GM23338 (cell line): Measurements from ENCODE around the gene SORCS2. TPM values are rescaled to one million over a fixed set of nuclear protein-coding genes. Genes with fewer than 3 reads are reported as not detected.

Experiments
- ATAC-seq: fragments of 200-7000 bp; cut with Tn5 transposase; 3 replicates; pipeline ENCODE4 v1.9.1; 2020
- DNase-seq: peaks from one replicate; pipeline ENCODE4 v3.0.0-alpha.2; 2015; ENCODE audit warnings: low spot score
- H2AFZ ChIP-seq: fragments of 200-600 bp; sonication (generic); 2 replicates; pipeline ENCODE4 v1.8.0; 2016; ENCODE audit warnings: antibody characterized with exemption, mild to moderate bottlenecking, moderate library complexity
- H3F3A ChIP-seq: fragments of 200-600 bp; sonication (generic); replicated peaks from 2 replicates; pipeline ENCODE4 v1.8.0; 2017; ENCODE audit warnings: antibody characterized with exemption, mixed run types, low read depth
- H3K27ac ChIP-seq: fragments of 200-600 bp; sonication (generic); 2 replicates; pipeline ENCODE4 v1.6.1; 2016; ENCODE audit warnings: low read depth
- H3K27me3 ChIP-seq: fragments of 200-600 bp; sonication (generic); 2 replicates; pipeline ENCODE4 v1.8.0; 2016; ENCODE audit warnings: mild to moderate bottlenecking, mixed run types, moderate library complexity; ENCODE audit not compliant: insufficient read depth
- H3K36me3 ChIP-seq: fragments of 200-600 bp; sonication (generic); 2 replicates; pipeline ENCODE4 v1.8.0; 2016; ENCODE audit warnings: mild to moderate bottlenecking; ENCODE audit not compliant: insufficient read depth
- H3K4me1 ChIP-seq: fragments of 200-600 bp; sonication (generic); 2 replicates; pipeline ENCODE4 v1.8.0; 2016; ENCODE audit warnings: mild to moderate bottlenecking, moderate library complexity; ENCODE audit not compliant: insufficient read depth
- H3K4me2 ChIP-seq: fragments of 200-600 bp; sonication (generic); 2 replicates; pipeline ENCODE4 v1.7.1; 2017; ENCODE audit warnings: mixed run types
- H3K4me3 ChIP-seq: fragments of 200-600 bp; sonication (generic); 2 replicates; pipeline ENCODE4 v1.6.1; 2016; ENCODE audit warnings: mixed run types
- H3K79me2 ChIP-seq: fragments of 200-600 bp; sonication (generic); replicated peaks from 2 replicates; pipeline ENCODE4 v1.8.0; 2017; ENCODE audit warnings: mild to moderate bottlenecking; ENCODE audit not compliant: insufficient read depth
- H3K9me2 ChIP-seq: fragments of 200-600 bp; sonication (generic); 2 replicates; pipeline ENCODE4 v1.8.0; 2017; ENCODE audit not compliant: insufficient read depth
- H4K20me1 ChIP-seq: fragments of 200-600 bp; sonication (generic); replicated peaks from 2 replicates; pipeline ENCODE4 v1.8.0; 2017; ENCODE audit warnings: mild to moderate bottlenecking; ENCODE audit not compliant: insufficient read depth
- H3K27ac Mint-ChIP-seq: 2 replicates; pipeline ENCODE4 v1.8.0; 2020; ENCODE audit warnings: inconsistent platforms, mild to moderate bottlenecking, moderate library complexity, mixed read lengths
- H3K27me3 Mint-ChIP-seq: 3 replicates; pipeline ENCODE4 v1.8.0; 2022; ENCODE audit warnings: low read depth, mild to moderate bottlenecking, moderate library complexity, mixed read lengths, inconsistent platforms; ENCODE audit not compliant: insufficient read depth, poor library complexity
- H3K36me3 Mint-ChIP-seq: 3 replicates; pipeline ENCODE4 v1.8.0; 2021; ENCODE audit warnings: low read depth, mild to moderate bottlenecking, inconsistent platforms, moderate library complexity, mixed read lengths
- H3K4me1 Mint-ChIP-seq: 3 replicates; pipeline ENCODE4 v1.8.0; 2020; ENCODE audit warnings: mild to moderate bottlenecking, inconsistent platforms, mixed read lengths
- H3K4me3 Mint-ChIP-seq: 3 replicates; pipeline ENCODE4 v1.8.0; 2021; ENCODE audit warnings: moderate library complexity, mild to moderate bottlenecking, inconsistent platforms, mixed read lengths
- H3K9me3 Mint-ChIP-seq: 3 replicates; pipeline ENCODE4 v1.8.0; 2020; ENCODE audit warnings: moderate library complexity, mild to moderate bottlenecking, inconsistent platforms, mixed read lengths
- CREB1 ChIP-seq: fragments of 250-450 bp; sonication (Bioruptor Pico); IDR thresholded peaks from 2 replicates; pipeline ENCODE4 v1.5.0; 2020; ENCODE audit warnings: low read depth, mild to moderate bottlenecking, moderate library complexity
- CTCF ChIP-seq, 2 experiments: fragments of 200-600 bp in 1 of 2; sonication (generic) in 1 of 2; conservative IDR thresholded peaks; 2 replicates each; pipeline versions ENCODE4 v1.5.1 to v1.6.1; 2016 to 2017; ENCODE audit warnings: antibody characterized with exemption in 2 of 2, low read depth in 2 of 2, mild to moderate bottlenecking in 2 of 2, moderate library complexity in 1 of 2
- ETS1 ChIP-seq: IDR thresholded peaks from 2 replicates; pipeline ENCODE4 v1.6.1; 2016; ENCODE audit warnings: antibody characterized with exemption
- EZH2 ChIP-seq: fragments of 200-600 bp; sonication (generic); IDR thresholded peaks from one replicate; pipeline ENCODE4 v1.8.0; 2017; ENCODE audit warnings: antibody characterized with exemption, mild to moderate bottlenecking, low read depth; ENCODE audit not compliant: unreplicated experiment
- EZH2phosphoT487 ChIP-seq: fragments of 200-600 bp; sonication (generic); IDR thresholded peaks from one replicate; pipeline ENCODE4 v1.8.1; 2018; ENCODE audit warnings: antibody characterized with exemption; ENCODE audit not compliant: unreplicated experiment
- JUNB ChIP-seq: IDR thresholded peaks from one replicate; pipeline ENCODE4 v1.6.1; 2016; ENCODE audit warnings: antibody characterized with exemption; ENCODE audit not compliant: unreplicated experiment
- NANOG ChIP-seq: IDR thresholded peaks from 2 replicates; pipeline ENCODE4 v1.6.1; 2016; ENCODE audit warnings: antibody characterized with exemption, borderline replicate concordance
- POLR2AphosphoS5 ChIP-seq: IDR thresholded peaks from 2 replicates; pipeline ENCODE4 v1.6.1; 2016; ENCODE audit warnings: antibody characterized with exemption, low read depth
- REST ChIP-seq: IDR thresholded peaks from one replicate; pipeline ENCODE4 v1.6.1; 2018; ENCODE audit warnings: antibody characterized with exemption; ENCODE audit not compliant: unreplicated experiment
- STAT1 ChIP-seq: IDR thresholded peaks from one replicate; pipeline ENCODE4 v1.6.1; 2016; ENCODE audit warnings: antibody characterized with exemption; ENCODE audit not compliant: unreplicated experiment
- ZNF114 ChIP-seq: fragments of 250-450 bp; sonication (Bioruptor Pico); IDR thresholded peaks from 2 replicates; pipeline ENCODE4 v1.5.0; 2020; ENCODE audit warnings: mild to moderate bottlenecking, moderate library complexity
- ZNF331 ChIP-seq: fragments of 250-450 bp; sonication (Bioruptor Pico); IDR thresholded peaks from 2 replicates; pipeline ENCODE4 v1.5.0; 2020; ENCODE audit warnings: low read depth, mild to moderate bottlenecking, moderate library complexity
- ZNF462 ChIP-seq: fragments of 250-450 bp; sonication (Bioruptor Pico); IDR thresholded peaks from 2 replicates; pipeline ENCODE4 v1.5.0; 2020; ENCODE audit warnings: mild to moderate bottlenecking, moderate library complexity
- polyA plus RNA-seq: library from polyadenylated mRNA; unstranded; fragments of >200 nt; fragmentation: Nextera tagmentation; extraction: Ambion mirVana; gene quantifications from 2 replicates; pipeline ENCODE4 v1.2.1, GENCODE V29; 2016
- total RNA-seq: library from RNA; depleted of rRNA; stranded (reverse); fragments of >200 nt; shearing (Covaris generic); gene quantifications from 2 replicates; pipeline ENCODE4 v1.2.3, GENCODE V29; 2014

Gene SORCS2
- total and polyA plus RNA-seq, 2 experiments from 2014 or later, result 0.47 to 2.4 TPM

- TF ChIP-seq STAT1, result no peak
These were observed 252.4 kb downstream of the SORCS2 start (continued) for GRCh38 chr4:7444731-7445130.

GRCh38 chr4:7447236-7447635, 254.9 kb downstream of the SORCS2 start:
- Histone ChIP-seq H3K36me3 (no peaks in the 10 kb centered on the region), H4K20me1 (no peaks in the 10 kb centered on the region), H3F3A (no peaks in the 10 kb centered on the region), H2AFZ (no peak overlapping the region), H3K9me2 (no peaks in the 10 kb centered on the region), H3K4me3 (no peak overlapping the region), H3K27me3 (no peaks in the 10 kb centered on the region), H3K4me1 (no peaks in the 10 kb centered on the region), H3K27ac (no peak overlapping the region), H3K4me2 (no peak overlapping the region), H3K79me2 (no peaks in the 10 kb centered on the region)
- Mint-ChIP-seq H3K9me3 (peaks cover 3% of the 10 kb centered on the region; the same call in 1 of the 3 replicates), H3K4me3 (no peak overlapping the region), H3K4me1 (peaks cover 9% of the 10 kb centered on the region), H3K27me3 (peaks cover 8% of the 10 kb centered on the region), H3K36me3 (no peaks in the 10 kb centered on the region; the same call in 2 of the 3 replicates), H3K27ac (no peak overlapping the region)
- ATAC-seq (no peak), DNase-seq (no peak)
- no peak for TF ChIP-seq ETS1
- TF ChIP-seq ZNF114, result no peak
- no peak for TF ChIP-seq ZNF331 (CRISPR knock-in tag)
- no peak for TF ChIP-seq CREB1 (CRISPR knock-in tag)
- TF ChIP-seq CTCF (conservative IDR thresholded peaks at IDR 0.05; ENCODE audit: low read depth in 2 of 2), result no peak
- no peak for TF ChIP-seq ZNF462
- no peak for TF ChIP-seq REST
- no peak for TF ChIP-seq EZH2
- no peak for TF ChIP-seq JUNB
- no peak for TF ChIP-seq POLR2AphosphoS5
- no peak for TF ChIP-seq NANOG
- TF ChIP-seq EZH2phosphoT487, result no peak
- TF ChIP-seq STAT1, result no peak
